GM12891 (cell line): Measurements from ENCODE around the gene PTPRT.

Experiments
- DNase-seq: peaks from one replicate; pipeline ENCODE4 v3.0.0; 2011; ENCODE audit warnings: low spot score; ENCODE audit not compliant: insufficient read length
- FAIRE-seq: peaks from 2 replicates; lab custom pipeline; 2011; peaks lifted over from hg19 to GRCh38; lab: Jason Lieb, UNC
- PAX5 ChIP-seq: IDR thresholded peaks from 2 replicates; pipeline ENCODE4 v1.6.1; 2011; ENCODE audit warnings: low read length, moderate library complexity, mild to moderate bottlenecking; ENCODE audit not compliant: insufficient read depth, severe bottlenecking
- POLR2A ChIP-seq: IDR thresholded peaks from 2 replicates; pipeline ENCODE4 v1.6.1; 2011; ENCODE audit warnings: low read depth, low read length, control low read depth
- POLR2AphosphoS5 ChIP-seq: IDR thresholded peaks from 2 replicates; pipeline ENCODE4 v1.6.1; 2011; ENCODE audit warnings: low read depth, low read length, control low read depth
- POU2F2 ChIP-seq: IDR thresholded peaks from 2 replicates; pipeline ENCODE4 v1.6.1; 2011; ENCODE audit warnings: low read depth, mild to moderate bottlenecking, control low read depth, low read length, moderate library complexity
- SPI1 ChIP-seq: IDR thresholded peaks from 2 replicates; pipeline ENCODE4 v1.6.1; 2011; ENCODE audit warnings: low read depth, low read length, control low read depth
- TAF1 ChIP-seq: IDR thresholded peaks from 2 replicates; pipeline ENCODE4 v1.6.1; 2011; ENCODE audit warnings: low read depth, low read length, control low read depth

Gene PTPRT

DNA sequence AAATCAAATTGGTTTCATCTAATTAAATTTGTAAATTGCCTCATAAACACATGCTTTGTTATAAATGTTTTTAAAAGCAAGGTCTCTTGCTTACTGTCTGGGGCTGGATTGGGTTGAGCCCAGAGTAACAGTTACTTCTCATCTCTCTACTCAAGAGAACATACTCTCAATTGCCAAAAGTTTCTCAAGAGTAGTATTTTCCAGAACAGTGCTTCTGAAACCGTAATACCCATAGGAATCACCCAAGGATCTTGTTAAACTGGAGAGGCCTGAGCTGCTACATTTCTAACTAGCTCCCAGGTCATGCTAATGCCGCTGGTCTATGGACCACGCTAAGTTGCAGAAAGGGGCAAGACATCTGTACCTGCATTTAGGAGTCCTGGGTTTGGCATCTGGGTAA is 744.9 kb downstream of the PTPRT start:
- DNase-seq: no peak
- FAIRE-seq: no peak
- TF ChIP-seq POLR2AphosphoS5 (no peak), TAF1 (no peak), PAX5 (no peak)

- TF ChIP-seq SPI1 (no peak), POU2F2 (no peak), POLR2A (no peak), TAF1 (no peak), POLR2AphosphoS5 (no peak), PAX5 (no peak)
- FAIRE-seq: no peak
- no peak for DNase-seq
Observed at GRCh38 chr20:42443200-42443599, 746.5 kb downstream of the PTPRT start.

DNA sequence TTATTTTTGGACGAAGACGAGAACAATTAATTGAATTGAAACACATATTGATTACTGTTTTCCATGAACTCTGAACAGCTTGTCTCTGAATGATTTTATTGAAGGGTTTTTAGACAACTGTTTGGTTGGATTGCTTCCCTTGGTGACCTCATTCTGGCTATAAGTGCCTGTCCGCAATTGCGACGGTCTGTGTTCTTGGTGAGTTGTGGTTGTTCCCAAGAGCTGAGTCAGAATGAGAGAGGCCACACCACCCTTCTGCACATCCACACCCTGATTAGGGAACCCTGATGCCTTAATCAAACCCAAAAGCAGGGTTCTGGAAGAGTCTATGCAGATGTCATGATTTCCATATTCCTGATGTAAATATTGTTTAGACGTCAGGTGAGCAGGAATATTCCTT is 747.0 kb downstream of the PTPRT start:
- FAIRE-seq: no peak
- no peak for TF ChIP-seq SPI1
- TF ChIP-seq POLR2AphosphoS5: no peak
- TF ChIP-seq POLR2A: no peak
- no peak for TF ChIP-seq POU2F2
- TF ChIP-seq PAX5: no peak
- TF ChIP-seq TAF1: no peak
- no peak for DNase-seq

GRCh38 chr20:42441864-42442331 is 747.8 kb downstream of the PTPRT start:
- TF ChIP-seq POLR2AphosphoS5 (no peak), POU2F2 (no peak), PAX5 (no peak), TAF1 (no peak), SPI1 (no peak), POLR2A (no peak)
- no peak for DNase-seq
- FAIRE-seq: no peak

DNA sequence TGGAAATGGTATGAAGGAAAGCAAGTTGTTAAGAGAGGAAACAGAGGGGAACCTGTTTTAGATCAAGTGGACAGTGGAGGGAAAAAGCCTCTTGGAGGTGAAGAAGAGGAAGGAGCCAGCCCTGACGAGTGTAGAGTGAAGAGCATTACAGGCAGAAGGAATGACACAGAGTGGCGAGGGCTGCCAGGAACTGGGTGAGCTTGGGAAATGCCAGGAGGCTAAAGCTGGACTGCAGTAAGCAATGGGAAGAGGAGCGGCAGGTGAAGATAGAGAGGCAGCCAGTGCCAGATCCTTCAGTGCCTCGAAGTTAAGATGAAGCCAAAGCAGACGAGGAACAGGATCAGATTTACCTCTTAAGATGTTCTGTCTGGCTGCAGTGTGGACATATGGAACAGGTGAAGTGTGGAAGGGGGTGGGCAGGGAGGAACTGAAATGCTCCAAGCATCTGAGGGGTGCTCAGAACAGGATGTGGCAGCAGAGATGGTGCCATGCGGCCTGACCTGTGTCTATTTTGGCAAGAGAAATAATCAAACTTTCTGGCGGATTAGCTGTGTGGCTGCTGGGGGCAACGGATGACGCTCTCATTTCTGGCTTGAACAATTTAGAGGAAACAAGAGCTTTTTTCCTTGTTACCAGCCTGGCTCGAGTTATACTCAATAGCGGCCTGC is 748.4 kb downstream of the PTPRT start:
- FAIRE-seq (no peak), DNase-seq (no peak)
- TF ChIP-seq POLR2AphosphoS5: no peak
- TF ChIP-seq POU2F2: no peak
- no peak for TF ChIP-seq SPI1
- no peak for TF ChIP-seq POLR2A
- TF ChIP-seq TAF1: no peak
- TF ChIP-seq PAX5: no peak

DNA sequence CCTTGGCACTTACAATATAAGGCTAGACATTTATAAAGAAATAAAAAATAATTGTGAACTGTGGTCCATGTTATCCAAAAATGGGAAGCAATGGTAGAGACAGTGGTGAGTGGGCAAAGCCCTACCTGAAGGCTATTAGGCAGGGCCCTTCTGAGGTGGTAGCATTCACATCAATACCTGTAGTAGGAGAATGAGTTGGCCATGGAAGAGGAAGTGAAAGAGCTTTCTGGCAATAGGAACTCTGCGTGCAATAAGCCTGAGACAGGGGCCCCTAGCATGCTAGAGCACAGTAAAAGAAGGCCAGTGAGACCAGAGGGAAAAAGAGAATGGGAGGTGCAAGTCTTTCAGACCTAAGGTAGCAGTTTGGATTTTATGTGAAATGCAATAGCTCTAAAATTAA is 754.5 kb downstream of the PTPRT start:
- no peak for FAIRE-seq
- peak; percentile 12 for DNase-seq
- TF ChIP-seq TAF1: no peak
- TF ChIP-seq POU2F2: no peak
- TF ChIP-seq POLR2A: no peak
- TF ChIP-seq POLR2AphosphoS5: no peak
- peak; percentile 97 for TF ChIP-seq SPI1
- no peak for TF ChIP-seq PAX5

GRCh38 chr20:42432496-42433334 is 757.0 kb downstream of the PTPRT start:
- TF ChIP-seq POU2F2 (no peak), POLR2A (no peak)
- no peak for DNase-seq
- FAIRE-seq: no peak

DNA sequence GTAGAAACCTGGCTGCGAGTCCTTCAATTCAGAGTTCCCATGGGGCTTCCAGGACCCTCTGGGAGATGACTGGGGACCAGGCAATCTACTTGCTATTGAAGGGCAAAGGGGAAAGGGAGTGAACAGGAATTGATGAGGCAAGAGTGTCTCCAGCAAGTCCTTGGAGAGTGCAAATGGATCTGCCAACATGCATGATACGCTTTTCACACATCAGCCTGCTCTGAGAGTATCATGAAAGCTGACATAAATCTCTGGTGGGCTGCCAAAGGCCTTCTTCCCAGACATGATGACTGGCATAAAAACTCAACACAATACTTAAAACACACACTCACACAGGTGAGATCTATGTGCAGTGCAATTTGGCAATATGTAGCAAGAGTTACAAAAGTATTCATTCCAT is 759.1 kb downstream of the PTPRT start:
- no peak for TF ChIP-seq POLR2AphosphoS5
- TF ChIP-seq SPI1: no peak
- no peak for TF ChIP-seq TAF1
- no peak for TF ChIP-seq PAX5
- TF ChIP-seq POLR2A: no peak
- FAIRE-seq (no peak), DNase-seq (no peak)

GRCh38 chr20:42429761-42430458 is 759.8 kb downstream of the PTPRT start:
- DNase-seq: no peak
- FAIRE-seq: no peak
- no peak for TF ChIP-seq SPI1
- no peak for TF ChIP-seq PAX5
- no peak for TF ChIP-seq POU2F2
- no peak for TF ChIP-seq POLR2AphosphoS5
- TF ChIP-seq POLR2A: no peak
- TF ChIP-seq TAF1: no peak

DNA sequence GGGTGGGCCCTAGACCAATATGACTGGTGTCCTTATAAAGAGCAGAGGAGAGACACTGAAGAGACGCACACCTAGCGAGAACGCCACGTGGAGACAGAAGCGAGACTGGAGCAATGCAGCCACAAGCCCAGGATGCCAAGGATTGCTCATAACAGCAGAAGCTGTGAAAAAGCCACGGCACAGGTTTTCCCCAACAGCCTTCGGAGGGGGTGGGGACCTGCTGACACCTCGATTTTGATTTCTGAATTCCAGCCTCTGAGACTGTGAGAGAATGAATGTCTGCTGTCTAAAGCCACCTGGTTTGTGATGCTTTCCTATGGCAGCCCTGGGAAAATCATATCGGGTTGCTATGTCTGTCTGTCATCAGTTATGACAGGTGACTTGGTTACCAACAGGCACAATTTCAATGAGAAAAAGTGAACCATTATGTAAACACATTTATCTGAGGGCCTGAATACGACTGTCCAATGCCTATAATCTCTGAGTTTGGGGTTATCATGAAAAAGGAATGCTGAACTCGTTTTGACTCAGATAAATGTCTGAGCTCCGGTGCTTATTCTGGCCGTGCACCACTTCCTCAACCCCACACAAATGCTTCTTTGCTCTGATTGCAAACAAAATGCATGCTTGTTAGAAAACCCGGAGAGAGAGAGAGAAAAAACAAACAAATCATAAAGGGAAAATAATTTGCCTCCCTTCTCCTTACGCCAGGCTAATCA is 769.7 kb downstream of the PTPRT start:
- TF ChIP-seq SPI1 (no peak), PAX5 (no peak), TAF1 (no peak), POLR2AphosphoS5 (no peak), POU2F2 (no peak), POLR2A (no peak)
- no peak for DNase-seq
- no peak for FAIRE-seq
